C4-2B (cell line): ENCODE measurements around the gene ATP6V1G2.
A peak's percentile ranks its signal among the peaks of the same experiment; 100 is the strongest.
"Not testable (repeated sequence)": the region's sequence is repeated elsewhere in the genome, so short reads cannot be mapped to it uniquely, and the experiment has no call there.

Experiments used
- H3K27ac ChIP-seq: fragments of 450-650 bp; 2 replicates; pipeline ENCODE4 v1.5.1; 2017
- CTCF ChIP-seq: fragments of 450-650 bp; conservative IDR thresholded peaks from 2 replicates; pipeline ENCODE4 v1.5.1; 2017; ENCODE audit warnings: mild to moderate bottlenecking
- ZFX ChIP-seq: fragments of 450-650 bp; IDR thresholded peaks from 2 replicates; pipeline ENCODE4 v1.6.1; 2017

Gene ATP6V1G2

GRCh38 chr6:31557443-31558317, 11.3 kb upstream of the ATP6V1G2 start:
- no peak overlapping the region for H3K27ac ChIP-seq
- TF ChIP-seq ZFX: no peak

- TF ChIP-seq CTCF: no peak
- no peak for TF ChIP-seq ZFX
- no peak overlapping the region for H3K27ac ChIP-seq
These were observed 9.9 kb upstream of the ATP6V1G2 start for GRCh38 chr6:31556307-31556706.

- H3K27ac ChIP-seq: not testable (repeated sequence)
These were observed 5.0 kb upstream of the ATP6V1G2 start for GRCh38 chr6:31551371-31551770.

- peak overlapping the region; percentile 77 for H3K27ac ChIP-seq
- TF ChIP-seq ZFX: no peak
- TF ChIP-seq CTCF: no peak
These were observed 2.1 kb upstream of the ATP6V1G2 start for GRCh38 chr6:31548544-31548873.

- H3K27ac ChIP-seq: peak overlapping the region; percentile 77
These were observed 1.5 kb upstream of the ATP6V1G2 start for GRCh38 chr6:31547727-31548543.

GRCh38 chr6:31546958-31547726, 734 bp upstream of the ATP6V1G2 start, which contains the start of gene NFKBIL1:
TSS of gene NFKBIL1 (plus strand) at chr6:31547608. CDS start at chr6:31547695, 87 bp downstream.
- peak within 1 kb of the TSS; percentile 77 for H3K27ac ChIP-seq
- TF ChIP-seq ZFX (no peak; the same call in 1 of the 2 replicates), CTCF (peak; percentile 63; the same call in 1 of the 2 replicates)

More at GRCh38 chr6:31547727-31548543, 1.5 kb upstream of the ATP6V1G2 start:
- peak; percentile 49; the same call in 1 of the 2 replicates for TF ChIP-seq ZFX
- TF ChIP-seq CTCF: no peak

GRCh38 chr6:31545291-31545690, 1.1 kb downstream of the ATP6V1G2 start:
- H3K27ac ChIP-seq: no peak overlapping the region
- no peak for TF ChIP-seq ZFX
- TF ChIP-seq CTCF: no peak

- TF ChIP-seq ZFX: no peak
- no peak for TF ChIP-seq CTCF
These were observed 1.7 kb downstream of the ATP6V1G2 start for GRCh38 chr6:31544676-31545075.

More at GRCh38 chr6:31544676-31545075, 1.7 kb downstream of the ATP6V1G2 start:
- H3K27ac ChIP-seq: no peak overlapping the region
